GM21381 (cell line): Measurements from ENCODE around the gene RAB36.
"Not testable (repeated sequence)": the region's sequence is repeated elsewhere in the genome, so short reads cannot be mapped to it uniquely, and the experiment has no call there.

Experiments
- ATAC-seq: cut with Tn5 transposase; IDR thresholded peaks from one replicate; pipeline ENCODE4 v1.9.1; 2021; ENCODE audit warnings: mild to moderate bottlenecking, moderate library complexity; ENCODE audit not compliant: unreplicated experiment

RAB36 gene

DNA sequence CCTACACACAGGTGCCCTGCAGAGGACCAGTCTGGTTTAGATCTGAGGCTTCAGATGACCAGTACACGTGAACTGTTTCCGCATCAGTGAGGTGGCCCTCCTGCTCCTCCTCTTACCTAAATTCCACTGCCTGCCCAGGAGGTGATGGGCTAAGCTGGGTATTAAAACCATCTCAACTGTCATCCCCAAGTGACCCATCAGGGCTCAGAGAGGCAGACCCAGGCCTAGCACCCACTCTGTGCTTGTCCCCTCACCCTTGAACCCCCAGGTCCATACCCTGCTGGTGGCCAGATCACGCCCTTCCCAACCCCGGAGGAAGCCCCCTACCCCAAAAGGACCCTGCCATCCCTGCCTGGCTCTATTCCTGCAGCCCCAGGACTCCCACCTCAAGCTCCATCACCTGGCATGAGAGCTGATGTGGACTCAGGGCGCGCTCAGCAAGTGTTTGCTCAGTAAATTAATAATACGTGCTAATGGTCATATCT is 24.8 kb upstream of the RAB36 start:
- ATAC-seq: no peak

DNA sequence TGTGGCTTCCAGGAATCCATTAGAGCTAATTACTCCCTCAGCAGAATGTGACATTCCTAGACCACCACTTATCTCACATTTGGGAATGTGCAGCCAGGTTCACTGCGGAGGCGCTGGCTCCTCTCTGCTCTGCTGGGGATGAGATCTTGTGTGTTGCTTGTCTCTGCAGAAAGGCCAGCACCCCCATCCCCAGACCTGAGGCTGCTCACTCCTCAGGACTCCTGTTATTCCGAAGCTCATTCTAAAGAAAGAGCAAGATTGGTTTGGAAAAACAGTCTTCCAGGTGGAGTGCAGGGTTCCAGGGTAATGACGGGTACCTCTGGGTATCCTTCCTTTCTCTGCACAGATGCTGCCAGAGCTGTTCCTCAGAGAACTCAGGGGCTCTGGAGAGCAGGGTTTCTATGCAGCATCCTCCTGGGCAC is 24.3 kb upstream of the RAB36 start:
- ATAC-seq: no peak

DNA sequence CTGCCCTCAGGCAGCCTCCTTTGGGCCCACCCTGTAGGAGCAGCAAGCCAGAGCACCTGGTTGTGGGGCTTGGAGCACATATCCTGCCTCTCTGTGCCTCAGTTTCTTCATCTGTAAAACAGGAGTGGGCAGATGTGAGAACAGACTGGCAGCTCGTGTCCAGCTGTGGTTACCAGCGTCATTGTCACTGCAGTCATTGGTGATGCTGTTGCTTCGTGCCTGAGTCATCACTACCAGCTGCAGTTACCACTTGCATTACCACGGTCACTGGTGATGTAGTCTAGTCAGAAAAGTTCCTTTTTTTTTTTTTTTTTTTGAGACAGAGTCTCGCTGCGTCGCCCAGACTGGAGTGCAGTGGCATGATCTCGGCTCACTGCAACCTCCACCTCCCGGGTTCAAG is 23.9 kb upstream of the RAB36 start:
- no peak for ATAC-seq

GRCh38 chr22:23122216-23122957 is 22.9 kb upstream of the RAB36 start:
- no peak for ATAC-seq

DNA sequence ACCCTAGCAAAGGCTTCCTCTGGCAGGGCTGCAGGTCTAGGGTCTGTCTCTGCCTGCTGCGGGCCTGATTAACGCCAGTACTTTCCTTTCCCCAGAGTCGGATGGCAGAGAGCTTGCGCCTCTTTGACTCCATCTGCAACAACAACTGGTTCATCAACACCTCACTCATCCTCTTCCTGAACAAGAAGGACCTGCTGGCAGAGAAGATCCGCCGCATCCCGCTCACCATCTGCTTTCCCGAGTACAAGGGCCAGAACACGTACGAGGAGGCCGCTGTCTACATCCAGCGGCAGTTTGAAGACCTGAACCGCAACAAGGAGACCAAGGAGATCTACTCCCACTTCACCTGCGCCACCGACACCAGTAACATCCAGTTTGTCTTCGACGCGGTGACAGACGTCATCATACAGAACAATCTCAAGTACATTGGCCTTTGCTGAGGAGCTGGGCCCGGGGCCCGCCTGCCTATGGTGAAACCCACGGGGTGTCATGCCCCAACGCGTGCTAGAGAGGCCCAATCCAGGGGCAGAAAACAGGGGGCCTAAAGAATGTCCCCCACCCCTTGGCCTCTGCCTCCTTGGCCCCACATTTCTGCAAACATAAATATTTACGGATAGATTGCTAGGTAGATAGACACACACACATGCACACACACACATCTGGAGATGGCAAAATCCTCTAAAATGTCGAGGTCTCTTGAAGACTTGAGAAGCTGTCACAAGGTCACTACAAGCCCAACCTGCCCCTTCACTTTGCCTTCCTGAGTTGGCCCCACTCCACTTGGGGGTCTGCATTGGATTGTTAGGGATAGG is 22.1 kb upstream of the RAB36 start:
- ATAC-seq: no peak

- no peak for ATAC-seq
Measured at GRCh38 chr22:23123804-23124254, 21.4 kb upstream of the RAB36 start.

DNA sequence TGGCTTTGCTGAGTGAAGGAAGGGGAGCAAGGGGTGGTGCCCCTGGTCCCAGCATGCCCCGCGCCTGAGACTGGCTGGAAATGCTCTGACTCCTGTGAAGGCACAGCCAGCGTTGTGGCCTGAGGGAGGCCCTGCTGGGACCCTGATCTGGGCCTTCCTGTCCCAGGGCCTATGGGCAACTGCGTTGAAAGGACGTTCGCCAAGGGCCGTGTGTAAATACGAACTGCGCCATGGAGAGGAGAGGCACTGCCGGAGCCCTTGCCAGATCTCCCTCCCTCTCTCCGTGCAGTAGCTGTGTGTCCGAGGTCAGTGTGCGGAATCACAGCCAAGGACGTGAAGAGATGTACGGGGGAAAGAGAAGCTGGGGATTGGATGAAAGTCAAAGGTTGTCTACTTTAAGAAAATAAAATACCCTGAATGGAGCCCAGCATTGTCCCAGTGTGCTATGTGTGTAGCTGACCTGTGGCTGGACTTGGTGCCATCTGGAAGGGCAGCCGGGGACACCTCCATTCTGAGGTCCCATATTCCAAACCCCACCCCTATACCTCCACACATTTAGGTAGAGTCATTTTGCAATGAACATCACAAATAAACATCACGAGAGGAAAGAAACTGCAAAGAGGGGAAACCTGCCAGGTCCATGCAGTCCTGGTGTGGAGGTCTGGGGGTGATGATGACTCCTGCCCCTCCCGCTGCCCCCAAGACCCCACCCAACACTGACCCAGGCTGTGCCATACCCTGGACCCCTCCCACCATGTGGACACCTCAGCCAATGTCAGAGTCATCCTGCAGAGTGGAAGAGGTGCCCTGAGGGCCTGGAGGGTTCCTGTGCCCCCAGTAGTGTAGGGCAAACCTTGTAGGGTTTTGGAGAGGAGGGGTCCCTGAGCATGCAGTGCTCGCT is 20.4 kb upstream of the RAB36 start:
- ATAC-seq: no peak

DNA sequence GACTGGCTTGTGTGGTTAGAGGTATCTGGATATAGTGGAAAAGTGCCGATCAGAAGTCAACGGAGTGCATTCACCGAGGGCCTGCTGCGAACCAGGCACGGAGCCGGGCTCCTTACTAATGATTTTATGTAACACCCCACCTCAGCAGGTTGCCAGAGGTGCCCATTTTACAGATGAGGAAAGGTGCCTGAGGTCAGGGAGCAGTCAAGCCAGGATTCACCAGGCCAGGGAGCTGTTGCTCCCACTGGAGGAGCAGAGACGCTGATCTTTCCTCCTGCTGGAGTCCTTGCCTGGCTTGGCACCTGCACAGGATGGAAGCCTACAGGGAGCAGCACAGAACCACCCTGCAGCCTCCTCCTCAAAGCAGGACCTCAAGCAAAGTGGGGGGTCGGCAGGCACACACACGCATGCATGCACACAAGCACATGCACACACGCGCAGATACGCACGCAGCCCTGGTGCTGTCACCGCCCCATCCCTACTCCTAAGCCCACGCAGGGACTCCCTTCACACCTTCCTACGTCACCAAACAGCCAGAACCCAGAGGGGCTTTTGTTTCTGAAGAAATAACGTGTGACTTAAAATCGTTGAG is 19.7 kb upstream of the RAB36 start:
- no peak for ATAC-seq

DNA sequence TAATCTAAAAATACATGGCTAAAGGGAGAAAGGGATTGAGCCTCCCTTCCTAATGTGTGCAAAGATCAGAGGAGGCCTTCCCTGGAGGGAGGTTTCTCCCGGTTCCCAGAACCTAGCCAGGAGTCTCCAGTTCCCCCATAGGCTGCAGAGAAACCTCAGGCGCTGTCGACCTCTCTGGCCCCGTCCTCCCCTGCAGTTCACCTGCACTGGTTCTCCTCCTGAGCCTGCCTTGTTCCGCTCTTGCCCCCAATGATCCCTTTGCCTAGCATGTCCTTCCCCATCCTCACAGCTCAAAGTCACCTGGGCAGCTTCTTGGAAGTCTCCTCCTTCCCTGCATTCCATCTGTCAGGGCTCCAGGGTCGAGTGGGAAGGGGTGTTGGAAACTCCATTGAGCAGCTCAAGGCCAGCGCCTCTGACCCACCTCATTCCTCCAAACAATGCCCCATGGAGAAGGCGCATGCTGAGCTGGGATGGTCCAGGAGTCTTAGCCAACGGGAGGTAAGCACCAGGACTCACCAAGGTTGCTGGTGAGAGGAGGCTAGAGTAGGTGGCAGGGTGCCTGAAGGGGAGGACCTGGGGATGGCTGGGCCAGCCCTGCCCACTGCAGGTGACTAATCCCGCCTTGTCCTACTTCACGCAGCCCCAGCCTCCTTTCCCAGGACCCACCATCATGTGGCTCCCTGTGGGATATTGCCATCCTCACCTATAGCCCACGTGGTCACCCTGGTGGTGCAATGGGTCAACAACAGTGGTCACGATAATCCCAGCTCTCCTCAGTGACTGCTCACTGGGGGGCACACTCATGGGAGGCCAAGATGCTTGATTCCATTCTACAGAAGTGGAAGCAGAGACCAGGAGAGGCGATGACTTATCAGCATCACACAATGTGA is 18.9 kb upstream of the RAB36 start:
- no peak for ATAC-seq

DNA sequence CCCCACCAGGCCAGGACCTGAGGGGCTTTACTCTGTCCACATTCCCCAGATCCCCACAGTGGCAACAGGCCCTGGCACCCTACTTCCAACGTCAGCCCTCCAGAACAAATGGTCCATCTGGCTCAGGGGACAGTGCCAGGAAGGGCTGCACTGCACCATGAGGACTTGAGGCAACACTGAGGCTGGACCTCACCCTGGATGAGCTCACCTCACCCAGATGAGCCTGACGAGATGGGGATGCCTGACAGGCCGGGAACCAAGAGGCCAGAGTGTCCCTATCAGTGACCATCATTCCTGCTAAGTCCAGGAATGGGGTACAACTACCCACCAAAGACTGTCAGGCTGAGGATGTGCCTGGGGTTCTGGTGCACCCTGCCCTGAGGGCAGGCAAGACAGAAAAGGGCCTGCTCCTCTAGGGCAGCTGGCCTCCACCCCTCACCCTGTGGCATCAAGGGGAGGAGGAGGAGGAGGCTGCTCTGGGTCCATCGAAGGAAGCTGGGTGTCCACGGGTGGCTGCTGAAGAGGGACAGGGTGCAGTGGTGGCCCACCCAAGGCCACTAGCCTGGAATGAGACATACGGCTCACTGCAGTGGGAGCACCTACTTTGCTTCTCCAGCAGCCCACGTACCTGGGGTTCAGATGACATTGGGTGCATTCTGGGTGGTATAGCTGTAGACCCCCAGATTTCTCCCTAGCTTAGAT is 18.1 kb upstream of the RAB36 start:
- ATAC-seq: no peak

DNA sequence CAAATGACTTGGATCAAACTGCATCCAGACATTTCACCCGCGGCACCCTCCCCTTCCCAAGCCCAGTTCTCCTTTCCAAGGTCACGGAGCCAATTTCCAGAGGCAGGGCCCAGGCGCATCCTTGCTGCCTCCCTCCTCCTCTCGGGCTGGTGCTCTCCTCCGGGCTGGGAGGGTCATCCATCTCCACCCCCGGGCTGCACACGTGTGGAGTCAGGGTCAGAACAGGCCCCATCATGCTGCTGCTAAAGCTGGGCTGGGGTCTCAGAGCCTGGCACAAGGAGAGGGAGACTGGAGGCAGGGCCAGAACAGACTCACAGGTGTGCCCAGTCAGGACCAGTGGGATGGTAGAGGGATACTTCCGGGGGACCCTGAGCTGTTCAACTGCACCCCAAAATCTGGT is 17.5 kb upstream of the RAB36 start:
- no peak for ATAC-seq

DNA sequence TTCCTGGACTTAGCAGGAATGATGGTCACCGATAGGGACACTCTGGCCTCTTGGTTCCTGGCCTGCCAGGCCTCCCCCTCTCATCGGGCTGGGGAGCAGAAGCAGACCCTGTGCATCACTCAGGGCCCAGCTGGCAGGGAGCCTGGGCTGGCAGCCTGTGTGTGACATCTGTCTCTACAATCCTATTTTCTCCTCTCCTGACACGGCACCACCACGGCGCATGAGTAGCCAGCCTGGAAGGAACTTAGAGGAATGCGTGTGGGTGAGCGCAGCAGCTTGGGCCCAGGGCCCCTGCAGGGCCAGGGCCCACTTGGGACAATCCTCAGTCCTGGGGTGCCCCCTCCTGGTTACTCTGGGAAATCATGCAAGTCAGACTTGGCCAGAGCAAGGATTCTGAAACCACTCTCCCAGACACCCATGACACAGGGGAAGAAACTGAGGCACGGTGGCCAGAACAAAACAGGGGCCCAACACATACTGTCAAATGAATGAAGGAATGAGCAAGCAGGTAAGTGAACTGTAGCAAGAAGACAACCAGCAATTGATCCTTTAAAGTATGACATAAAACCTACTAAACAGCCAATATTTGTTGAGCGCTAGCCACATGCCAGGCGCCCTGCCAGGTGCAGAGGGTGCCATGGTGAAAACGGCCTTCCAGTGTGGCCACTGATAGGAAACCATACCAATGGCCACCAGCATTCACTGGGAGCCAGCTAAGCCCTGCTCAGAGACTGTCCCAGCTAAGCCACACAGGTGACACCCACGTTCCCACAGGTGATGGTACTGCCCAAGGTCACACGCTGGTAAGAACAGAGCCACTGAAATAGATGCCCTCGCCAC is 16.8 kb upstream of the RAB36 start:
- ATAC-seq: no peak

DNA sequence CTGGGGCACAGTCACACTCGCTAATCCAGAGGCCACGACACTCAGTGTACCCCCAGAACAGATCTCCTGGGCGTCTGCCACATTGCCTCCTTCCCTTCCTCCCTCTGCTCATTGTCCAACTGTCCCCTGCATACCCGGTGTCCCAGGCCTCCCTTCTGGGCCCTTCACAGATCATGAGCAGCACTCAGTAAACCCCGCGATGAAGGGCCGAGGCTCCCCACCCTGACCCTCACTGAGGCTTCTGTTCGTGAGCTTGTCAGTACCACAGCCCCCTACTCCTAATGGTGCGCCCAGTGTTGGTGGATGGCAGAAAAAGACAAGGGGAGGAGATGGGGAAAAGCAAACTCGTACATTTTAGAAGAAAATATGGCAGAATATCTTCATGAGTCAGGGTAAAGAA is 16.1 kb upstream of the RAB36 start:
- no peak for ATAC-seq

DNA sequence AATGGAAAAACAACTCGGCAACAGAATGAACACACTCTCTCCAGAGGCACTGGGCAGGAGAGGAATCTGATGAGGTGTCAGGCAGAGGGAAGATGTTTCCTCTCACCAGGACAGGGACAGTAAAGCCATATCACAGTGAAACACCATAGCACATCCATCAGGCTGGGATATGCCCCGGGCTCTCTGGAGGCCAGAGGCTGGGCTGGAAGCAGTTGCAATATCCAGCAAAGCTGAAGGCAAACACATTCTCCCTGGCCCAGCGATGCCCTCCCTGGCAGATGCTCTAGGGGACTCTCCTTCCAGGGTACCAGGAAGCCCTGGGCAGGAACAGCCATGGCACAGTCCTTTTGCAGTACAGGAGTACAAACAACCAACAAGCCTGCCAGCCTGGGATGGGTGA is 14.6 kb upstream of the RAB36 start:
- no peak for ATAC-seq

DNA sequence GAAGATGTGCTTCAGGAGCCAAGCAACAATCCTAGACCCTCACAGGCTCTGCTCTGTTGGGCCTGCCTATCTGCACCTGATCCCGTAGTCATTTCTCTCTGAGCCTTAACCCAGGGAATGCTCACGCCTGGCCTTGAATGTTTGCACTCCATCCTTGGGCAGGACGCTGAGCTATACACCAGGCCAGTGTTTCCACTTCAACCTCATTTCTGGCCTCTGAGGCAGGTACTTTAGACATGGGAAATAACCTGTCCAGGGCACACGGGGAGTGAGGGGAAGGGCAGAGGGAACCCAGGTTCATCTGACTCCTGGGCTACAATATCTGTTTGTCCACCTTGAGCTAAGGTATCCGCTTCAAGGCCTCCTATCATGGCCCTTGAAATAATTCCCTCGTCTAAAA is 13.3 kb upstream of the RAB36 start:
- no peak for ATAC-seq

DNA sequence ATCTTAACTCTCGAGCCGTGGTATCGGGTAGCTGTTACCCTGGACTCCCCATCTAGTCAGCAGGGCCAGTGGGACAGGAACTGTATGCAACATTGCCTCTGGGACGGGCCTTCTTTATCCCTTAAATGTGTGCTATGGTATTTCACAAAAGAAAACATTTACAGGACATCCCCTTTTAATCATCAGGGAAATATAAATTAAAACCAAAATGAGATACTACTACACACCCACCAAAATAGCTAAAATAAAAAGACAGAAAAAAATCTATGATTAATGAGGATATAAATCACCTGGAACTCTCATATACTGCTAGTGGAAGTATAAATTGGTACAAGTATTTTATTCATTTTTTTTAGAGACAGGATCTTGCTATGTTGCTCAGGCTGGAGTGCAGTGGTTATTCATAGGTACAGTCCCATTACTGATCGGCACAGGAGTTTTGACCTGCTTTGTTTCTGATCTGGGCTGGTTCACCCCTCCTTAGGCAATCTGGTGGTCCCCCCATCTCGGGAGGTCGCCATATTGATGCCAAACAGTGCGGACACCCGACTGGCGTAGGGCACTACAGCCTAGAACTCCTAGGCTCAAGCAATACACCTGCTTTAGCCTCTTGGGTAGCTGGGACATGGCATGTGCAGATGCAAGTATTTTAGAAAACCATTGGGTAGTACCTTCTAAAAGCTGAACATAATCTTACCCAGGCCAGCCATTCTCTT is 12.7 kb upstream of the RAB36 start:
- no peak for ATAC-seq

- no peak for ATAC-seq
Measured at GRCh38 chr22:23133922-23134321, 11.4 kb upstream of the RAB36 start.

DNA sequence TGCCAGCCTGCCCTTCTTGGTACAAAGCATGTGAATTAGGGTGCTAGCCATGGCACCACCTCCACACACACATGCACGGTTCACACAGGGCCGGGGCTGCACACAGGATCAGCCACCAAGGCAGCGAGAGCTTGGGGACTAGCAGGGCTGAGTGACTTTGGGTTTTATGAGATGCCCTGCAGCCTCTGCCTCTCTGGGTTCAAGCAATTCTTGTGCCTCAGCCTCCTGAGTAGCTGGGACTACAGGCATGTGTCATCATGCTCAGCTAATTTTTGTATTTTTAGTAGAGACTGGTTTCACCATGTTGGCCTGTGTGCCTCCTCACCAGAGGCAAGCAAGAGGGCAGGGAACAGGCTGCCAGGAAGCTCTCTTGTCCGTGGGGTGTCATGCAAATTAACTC is 8.3 kb upstream of the RAB36 start:
- not testable (repeated sequence) for ATAC-seq
